MM.1S (cell line): ENCODE data around the gene CACNG8.
A peak's percentile ranks its signal among the peaks of the same experiment; 100 is the strongest.

Experiments used
- DNase-seq: peaks from one replicate; pipeline ENCODE4 v3.0.0-alpha.2; 2015
- H2AFZ ChIP-seq: fragments of 300-600 bp; sonication (generic); 2 replicates; pipeline ENCODE4 v1.6.0; 2016; ENCODE audit warnings: antibody characterized with exemption, low read length
- H3F3A ChIP-seq: fragments of 300-600 bp; sonication (generic); 2 replicates; pipeline ENCODE4 v1.6.1; 2016; ENCODE audit warnings: mild to moderate bottlenecking, antibody characterized with exemption, low read length, moderate library complexity, mixed read lengths; ENCODE audit not compliant: insufficient read depth
- H3K27ac ChIP-seq: fragments of 300-600 bp; sonication (generic); 2 replicates; pipeline ENCODE4 v1.5.1; 2016; ENCODE audit warnings: mild to moderate bottlenecking, low read length
- H3K27me3 ChIP-seq: fragments of 300-600 bp; sonication (generic); replicated peaks from 2 replicates; pipeline ENCODE4 v1.6.0; 2016; ENCODE audit warnings: low read length; ENCODE audit not compliant: insufficient read depth
- H3K36me3 ChIP-seq: fragments of 300-600 bp; sonication (generic); replicated peaks from 2 replicates; pipeline ENCODE4 v1.6.1; 2016; ENCODE audit warnings: mild to moderate bottlenecking, low read length, mixed read lengths; ENCODE audit not compliant: insufficient read depth
- H3K4me1 ChIP-seq: fragments of 300-600 bp; sonication (generic); 2 replicates; pipeline ENCODE4 v1.6.1; 2016; ENCODE audit warnings: low read length, mixed read lengths
- H3K4me2 ChIP-seq: fragments of 300-600 bp; sonication (generic); 2 replicates; pipeline ENCODE4 v1.6.0; 2016; ENCODE audit warnings: low read depth, low read length
- H3K4me3 ChIP-seq: fragments of 300-600 bp; sonication (generic); 2 replicates; pipeline ENCODE4 v1.5.1; 2016; ENCODE audit warnings: low read length, mixed read lengths
- H3K79me2 ChIP-seq: fragments of 300-600 bp; sonication (generic); 2 replicates; pipeline ENCODE4 v1.6.1; 2016; ENCODE audit warnings: mixed run types, low read length, mixed read lengths
- H3K9ac ChIP-seq: fragments of 300-600 bp; sonication (generic); 2 replicates; pipeline ENCODE4 v1.6.1; 2016; ENCODE audit warnings: low read length, mixed read lengths
- H3K9me2 ChIP-seq: fragments of 300-600 bp; sonication (generic); replicated peaks from 2 replicates; pipeline ENCODE4 v1.6.1; 2016; ENCODE audit warnings: mild to moderate bottlenecking, low read length, mixed read lengths; ENCODE audit not compliant: insufficient read depth
- H3K9me3 ChIP-seq: fragments of 300-600 bp; sonication (generic); replicated peaks from 2 replicates; pipeline ENCODE4 v1.6.1; 2016; ENCODE audit warnings: mild to moderate bottlenecking, low read length, mixed read lengths; ENCODE audit not compliant: insufficient read depth
- H4K20me1 ChIP-seq: fragments of 300-600 bp; sonication (generic); 2 replicates; pipeline ENCODE4 v1.6.1; 2016; ENCODE audit warnings: mild to moderate bottlenecking, low read length, moderate library complexity, mixed read lengths; ENCODE audit not compliant: insufficient read depth
- EZH2 ChIP-seq: fragments of 300-600 bp; sonication (generic); optimal IDR thresholded peaks from 2 replicates; pipeline ENCODE3; 2017; ENCODE audit warnings: low read depth, mild to moderate bottlenecking, antibody characterized with exemption, low read length, mixed read lengths
- EZH2phosphoT487 ChIP-seq: fragments of 300-600 bp; sonication (generic); IDR thresholded peaks from 2 replicates; pipeline ENCODE4 v1.6.1; 2018; ENCODE audit warnings: antibody characterized with exemption, low read length
- TF ChIP-seq, protein P1 (sequence below): fragments of 300-600 bp; sonication (generic); IDR thresholded peaks from 2 replicates; pipeline ENCODE4 v1.5.1; 2016; ENCODE audit warnings: antibody characterized with exemption, low read length, mixed read lengths

Gene CACNG8

DNA sequence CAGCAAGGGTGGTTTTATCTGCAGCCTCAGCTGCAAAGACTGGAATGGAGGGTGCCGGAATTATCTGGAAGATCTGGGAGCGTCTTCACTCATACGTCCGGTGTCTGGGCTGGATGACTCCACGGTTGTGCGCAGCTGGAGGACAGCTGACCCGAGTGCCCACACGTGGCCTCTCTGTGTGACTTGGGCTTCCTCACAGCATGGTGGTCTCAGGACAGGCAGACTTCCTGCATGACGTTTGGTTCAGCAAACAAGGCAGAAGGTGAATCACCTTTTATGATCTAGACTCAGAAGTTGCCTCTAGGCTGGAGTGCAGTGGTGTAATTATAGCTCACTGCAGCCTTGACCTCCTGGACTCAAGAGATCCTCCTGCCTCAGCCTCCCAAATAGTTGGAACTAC, 61.9 kb downstream of the CACNG8 start:
- TF ChIP-seq, protein P1, sequence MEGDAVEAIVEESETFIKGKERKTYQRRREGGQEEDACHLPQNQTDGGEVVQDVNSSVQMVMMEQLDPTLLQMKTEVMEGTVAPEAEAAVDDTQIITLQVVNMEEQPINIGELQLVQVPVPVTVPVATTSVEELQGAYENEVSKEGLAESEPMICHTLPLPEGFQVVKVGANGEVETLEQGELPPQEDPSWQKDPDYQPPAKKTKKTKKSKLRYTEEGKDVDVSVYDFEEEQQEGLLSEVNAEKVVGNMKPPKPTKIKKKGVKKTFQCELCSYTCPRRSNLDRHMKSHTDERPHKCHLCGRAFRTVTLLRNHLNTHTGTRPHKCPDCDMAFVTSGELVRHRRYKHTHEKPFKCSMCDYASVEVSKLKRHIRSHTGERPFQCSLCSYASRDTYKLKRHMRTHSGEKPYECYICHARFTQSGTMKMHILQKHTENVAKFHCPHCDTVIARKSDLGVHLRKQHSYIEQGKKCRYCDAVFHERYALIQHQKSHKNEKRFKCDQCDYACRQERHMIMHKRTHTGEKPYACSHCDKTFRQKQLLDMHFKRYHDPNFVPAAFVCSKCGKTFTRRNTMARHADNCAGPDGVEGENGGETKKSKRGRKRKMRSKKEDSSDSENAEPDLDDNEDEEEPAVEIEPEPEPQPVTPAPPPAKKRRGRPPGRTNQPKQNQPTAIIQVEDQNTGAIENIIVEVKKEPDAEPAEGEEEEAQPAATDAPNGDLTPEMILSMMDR: no peak
- TF ChIP-seq EZH2phosphoT487: no peak
- TF ChIP-seq EZH2: no peak
- Histone ChIP-seq H2AFZ (no peak overlapping the region), H3K9me2 (no peaks in the 10 kb centered on the region), H3K27ac (no peak overlapping the region), H3K9me3 (no peaks in the 10 kb centered on the region), H3K4me3 (no peak overlapping the region), H3F3A (no peaks in the 10 kb centered on the region), H4K20me1 (no peaks in the 10 kb centered on the region), H3K36me3 (no peaks in the 10 kb centered on the region), H3K9ac (no peak overlapping the region), H3K79me2 (no peaks in the 10 kb centered on the region), H3K27me3 (peaks cover 11% of the 10 kb centered on the region; the same call in 1 of the 2 replicates), H3K4me1 (no peaks in the 10 kb centered on the region), H3K4me2 (no peak overlapping the region)
- no peak for DNase-seq

DNA sequence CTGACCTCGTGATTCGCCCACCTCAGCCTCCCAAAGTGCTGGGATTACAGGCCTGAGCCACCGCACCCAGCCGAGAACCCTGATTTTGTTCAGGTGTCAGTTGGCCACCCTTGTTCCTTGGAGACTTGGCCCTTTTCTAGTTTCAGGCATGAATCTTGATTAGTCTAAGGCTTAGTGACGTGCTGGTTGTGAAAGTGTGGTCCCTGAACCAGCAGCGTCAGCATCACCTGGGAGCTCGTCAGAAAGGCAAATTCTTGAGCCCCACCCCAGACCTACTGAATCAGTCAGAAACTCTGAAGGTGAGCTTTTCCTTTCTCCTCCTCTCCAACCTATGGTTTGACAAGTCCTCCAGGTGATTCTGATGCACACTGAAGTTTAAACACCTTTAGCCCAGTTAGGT, 63.9 kb downstream of the CACNG8 start:
- no peak overlapping the region for H3K4me2 ChIP-seq
- H3K9me3 ChIP-seq: no peaks in the 10 kb centered on the region
- H3K27me3 ChIP-seq: peaks cover 7% of the 10 kb centered on the region; the same call in 1 of the 2 replicates
- no peaks in the 10 kb centered on the region for H3K4me1 ChIP-seq
- H3K27ac ChIP-seq: no peak overlapping the region
- no peak overlapping the region for H2AFZ ChIP-seq
- DNase-seq: peak; percentile 8
- no peaks in the 10 kb centered on the region for H3K9me2 ChIP-seq
- TF ChIP-seq, protein P1: no peak
- TF ChIP-seq EZH2phosphoT487 (no peak), EZH2 (no peak)
- H3F3A ChIP-seq: no peaks in the 10 kb centered on the region
- no peak overlapping the region for H3K4me3 ChIP-seq
- H4K20me1 ChIP-seq: no peaks in the 10 kb centered on the region
- H3K36me3 ChIP-seq: no peaks in the 10 kb centered on the region
- no peaks in the 10 kb centered on the region for H3K79me2 ChIP-seq
- H3K9ac ChIP-seq: no peak overlapping the region

DNA sequence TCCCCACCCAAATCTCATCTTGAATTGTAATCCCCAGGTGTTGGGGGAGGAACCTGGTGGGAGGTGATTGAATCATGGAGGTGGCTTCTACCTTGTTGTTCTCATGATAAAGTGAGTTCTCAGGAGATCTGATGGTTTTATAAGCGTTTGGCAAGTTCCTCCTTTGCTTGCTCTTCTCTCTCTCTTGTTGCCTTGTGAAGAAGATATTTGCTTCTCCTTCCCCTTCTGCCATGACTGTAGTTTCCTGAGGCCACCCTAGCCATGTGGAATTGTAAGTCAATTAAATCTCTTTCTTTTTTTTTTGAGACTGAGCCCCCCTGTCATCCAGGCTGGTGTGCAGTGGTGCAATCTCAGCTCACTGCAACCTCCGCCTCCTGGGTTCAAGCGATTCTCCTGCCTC, 66.6 kb downstream of the CACNG8 start:
- no peak overlapping the region for H3K4me2 ChIP-seq
- no peaks in the 10 kb centered on the region for H3F3A ChIP-seq
- no peaks in the 10 kb centered on the region for H3K4me1 ChIP-seq
- no peak for DNase-seq
- H3K27ac ChIP-seq: no peak overlapping the region
- H3K27me3 ChIP-seq: peaks cover 10% of the 10 kb centered on the region; the same call in 1 of the 2 replicates
- no peaks in the 10 kb centered on the region for H4K20me1 ChIP-seq
- H3K9ac ChIP-seq: no peak overlapping the region
- H3K79me2 ChIP-seq: no peaks in the 10 kb centered on the region
- H3K36me3 ChIP-seq: no peaks in the 10 kb centered on the region
- H3K9me2 ChIP-seq: no peaks in the 10 kb centered on the region
- no peak overlapping the region for H2AFZ ChIP-seq
- no peak overlapping the region for H3K4me3 ChIP-seq
- TF ChIP-seq, protein P1: no peak
- no peak for TF ChIP-seq EZH2
- no peak for TF ChIP-seq EZH2phosphoT487
- H3K9me3 ChIP-seq: no peaks in the 10 kb centered on the region
